ENCODE results near the gene GJE1. TPM values are rescaled to one million over a fixed set of nuclear protein-coding genes. Genes with fewer than 3 reads are reported as not detected.

The GJE1 gene
- total and polyA plus RNA-seq, 10 of the 15 experiments (the other 5 are each of a cell fraction or from before 2014, with no cell fraction given) = not detected

- Histone ChIP-seq H3K4me3 (no peak overlapping the region), H3K79me2 (ENCODE audit: control insufficient read depth, insufficient read depth, low read length) (no peaks in the 10 kb centered on the region), H4K20me1 (ENCODE audit: control insufficient read depth, insufficient read depth) (no peaks in the 10 kb centered on the region), H3K4me2 (ENCODE audit: control insufficient read depth, insufficient read depth) (no peak overlapping the region), H3K36me3 (ENCODE audit: control insufficient read depth in 2 of 2, insufficient read depth in 2 of 2, low read length in 1 of 2) (no peaks in the 10 kb centered on the region), H3K27me3 (replicated peaks in 1 of 2; ENCODE audit: control insufficient read depth in 2 of 2, insufficient read depth in 2 of 2, low read length in 1 of 2) (no peaks in the 10 kb centered on the region), H3K27ac (ENCODE audit: control insufficient read depth, insufficient read depth) (no peak overlapping the region), H3K4me1 (ENCODE audit: control insufficient read depth, insufficient read depth, low read length) (no peaks in the 10 kb centered on the region), H3K9ac (ENCODE audit: control insufficient read depth, insufficient read depth, low read length) (no peak overlapping the region), H2AFZ (ENCODE audit: control insufficient read depth, low read depth, low read length) (no peak overlapping the region), H3K9me3 (replicated peaks; ENCODE audit: control insufficient read depth, insufficient read depth, low read length) (no peaks in the 10 kb centered on the region)
- ChIA-PET RAD21 (ENCODE audit: unreplicated experiment) (no interaction called here), POLR2A (interaction anchor here (0.6 kb wide), 1 partner anchor 90 kb away, joined by 3 read pairs; no protein-coding TSS in a partner anchor), SMC1A (ENCODE audit: uncharacterized antibody, unreplicated experiment) (interaction anchor here (1.1 kb wide), 1 partner anchor 127 kb away, joined by 3 read pairs; no protein-coding TSS in a partner anchor), CTCF (interaction anchor here (1.0 to 1.4 kb wide), 2 partner anchors 11 to 90 kb away, joined by 4 to 5 read pairs; no protein-coding TSS in a partner anchor)
- no peak for TF ChIP-seq ZNF24 (IDR thresholded peaks at IDR 0.05)
- TF ChIP-seq ASH2L (IDR thresholded peaks at IDR 0.05; ENCODE audit: borderline replicate concordance, low read depth) = no peak
- DNase-seq (ENCODE audit: low read depth, low spot score) (no peak), ATAC-seq (no peak), FAIRE-seq (no peak)
- 0% methylated on average over 2 of the region's 2 CpGs for WGBS (ENCODE audit: insufficient coverage, insufficient replicate concordance, low lambda C conversion rate, missing lambda C conversion rate)
- no TSS peak for BruUV-seq (replicated peaks)
- in situ Hi-C loops (cut with MboI) = loop anchor here (5.0 to 10.0 kb wide), 2 partner anchors 130 to 443 kb away; no protein-coding TSS in a partner anchor
- intact Hi-C loops (cut with micrococcal nuclease; ENCODE audit: unreplicated experiment) = no loop called here
These were observed 15.4 kb upstream of the GJE1 start for GRCh38 chr6:142117366-142117765.

DNA sequence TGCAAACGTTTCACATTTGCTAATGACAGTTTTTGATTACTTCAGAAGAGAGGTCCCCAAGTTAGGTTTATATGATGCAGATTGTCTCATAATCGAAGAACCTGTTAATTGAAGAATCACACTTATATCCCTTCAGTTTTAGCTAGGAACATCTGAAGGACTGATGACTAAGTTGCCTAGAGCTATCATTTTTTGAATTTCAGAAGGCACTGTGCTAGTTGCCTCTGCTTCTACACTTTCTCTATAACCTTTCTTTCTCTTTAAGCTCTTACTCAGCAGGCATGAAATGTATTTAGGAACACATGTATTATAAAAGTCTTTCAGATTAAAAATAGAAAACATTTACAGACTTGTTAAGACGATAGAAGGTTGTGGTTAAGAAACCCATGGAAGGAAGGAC is 14.4 kb upstream of the GJE1 start:
- no peaks in the 10 kb centered on the region for H3K79me2 ChIP-seq (ENCODE audit: control insufficient read depth, insufficient read depth, low read length)
- no peak overlapping the region for H3K27ac ChIP-seq (ENCODE audit: control insufficient read depth, insufficient read depth)
- SMC1A ChIA-PET (ENCODE audit: uncharacterized antibody, unreplicated experiment) = interaction anchor here (1.3 kb wide), 1 partner anchor 128 kb away, joined by 3 read pairs; no protein-coding TSS in a partner anchor
- intact Hi-C loops (cut with micrococcal nuclease; ENCODE audit: unreplicated experiment) (no loop called here), in situ Hi-C loops (cut with MboI) (loop anchor here (5.0 to 10.0 kb wide), 2 partner anchors 131 to 444 kb away; no protein-coding TSS in a partner anchor)
- no peak overlapping the region for H3K4me3 ChIP-seq
- no peaks in the 10 kb centered on the region for H4K20me1 ChIP-seq (ENCODE audit: control insufficient read depth, insufficient read depth)
- RAD21 ChIA-PET (ENCODE audit: unreplicated experiment) = no interaction called here
- H2AFZ ChIP-seq (ENCODE audit: control insufficient read depth, low read depth, low read length) = no peak overlapping the region
- H3K4me2 ChIP-seq (ENCODE audit: control insufficient read depth, insufficient read depth) = no peak overlapping the region
- no peak for DNase-seq (ENCODE audit: low read depth, low spot score)
- CTCF ChIA-PET = no interaction called here
- no peaks in the 10 kb centered on the region for H3K4me1 ChIP-seq (ENCODE audit: control insufficient read depth, insufficient read depth, low read length)
- no peaks in the 10 kb centered on the region for H3K36me3 ChIP-seq (ENCODE audit: control insufficient read depth in 2 of 2, insufficient read depth in 2 of 2, low read length in 1 of 2)
- H3K9me3 ChIP-seq (replicated peaks; ENCODE audit: control insufficient read depth, insufficient read depth, low read length) = no peaks in the 10 kb centered on the region
- FAIRE-seq = no peak
- no peak overlapping the region for H3K9ac ChIP-seq (ENCODE audit: control insufficient read depth, insufficient read depth, low read length)
- H3K27me3 ChIP-seq (replicated peaks in 1 of 2; ENCODE audit: control insufficient read depth in 2 of 2, insufficient read depth in 2 of 2, low read length in 1 of 2) = no peaks in the 10 kb centered on the region
- ATAC-seq = no peak
- 5% methylated on average over 3 of the region's 3 CpGs for WGBS (ENCODE audit: insufficient coverage, insufficient replicate concordance, low lambda C conversion rate, missing lambda C conversion rate)
- POLR2A ChIA-PET = no interaction called here
- BruUV-seq (replicated peaks) = no TSS peak
- TF ChIP-seq ETV6 (conservative IDR thresholded peaks at IDR 0.05 in 1 of 2, IDR thresholded peaks at IDR 0.05 in 1 of 2; ENCODE audit: borderline replicate concordance in 1 of 2, low read depth in 1 of 2) (no peak), PAX5 (IDR thresholded peaks at IDR 0.05; ENCODE audit: borderline replicate concordance, low read depth, low read length) (no peak), LARP7 (IDR thresholded peaks at IDR 0.05) (no peak), RELB (IDR thresholded peaks at IDR 0.05; ENCODE audit: low read depth) (no peak)
- TF ChIP-seq, protein P1, sequence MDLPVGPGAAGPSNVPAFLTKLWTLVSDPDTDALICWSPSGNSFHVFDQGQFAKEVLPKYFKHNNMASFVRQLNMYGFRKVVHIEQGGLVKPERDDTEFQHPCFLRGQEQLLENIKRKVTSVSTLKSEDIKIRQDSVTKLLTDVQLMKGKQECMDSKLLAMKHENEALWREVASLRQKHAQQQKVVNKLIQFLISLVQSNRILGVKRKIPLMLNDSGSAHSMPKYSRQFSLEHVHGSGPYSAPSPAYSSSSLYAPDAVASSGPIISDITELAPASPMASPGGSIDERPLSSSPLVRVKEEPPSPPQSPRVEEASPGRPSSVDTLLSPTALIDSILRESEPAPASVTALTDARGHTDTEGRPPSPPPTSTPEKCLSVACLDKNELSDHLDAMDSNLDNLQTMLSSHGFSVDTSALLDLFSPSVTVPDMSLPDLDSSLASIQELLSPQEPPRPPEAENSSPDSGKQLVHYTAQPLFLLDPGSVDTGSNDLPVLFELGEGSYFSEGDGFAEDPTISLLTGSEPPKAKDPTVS (IDR thresholded peaks at IDR 0.05; ENCODE audit: low read depth, low read length) = no peak
- TF ChIP-seq, protein P2, sequence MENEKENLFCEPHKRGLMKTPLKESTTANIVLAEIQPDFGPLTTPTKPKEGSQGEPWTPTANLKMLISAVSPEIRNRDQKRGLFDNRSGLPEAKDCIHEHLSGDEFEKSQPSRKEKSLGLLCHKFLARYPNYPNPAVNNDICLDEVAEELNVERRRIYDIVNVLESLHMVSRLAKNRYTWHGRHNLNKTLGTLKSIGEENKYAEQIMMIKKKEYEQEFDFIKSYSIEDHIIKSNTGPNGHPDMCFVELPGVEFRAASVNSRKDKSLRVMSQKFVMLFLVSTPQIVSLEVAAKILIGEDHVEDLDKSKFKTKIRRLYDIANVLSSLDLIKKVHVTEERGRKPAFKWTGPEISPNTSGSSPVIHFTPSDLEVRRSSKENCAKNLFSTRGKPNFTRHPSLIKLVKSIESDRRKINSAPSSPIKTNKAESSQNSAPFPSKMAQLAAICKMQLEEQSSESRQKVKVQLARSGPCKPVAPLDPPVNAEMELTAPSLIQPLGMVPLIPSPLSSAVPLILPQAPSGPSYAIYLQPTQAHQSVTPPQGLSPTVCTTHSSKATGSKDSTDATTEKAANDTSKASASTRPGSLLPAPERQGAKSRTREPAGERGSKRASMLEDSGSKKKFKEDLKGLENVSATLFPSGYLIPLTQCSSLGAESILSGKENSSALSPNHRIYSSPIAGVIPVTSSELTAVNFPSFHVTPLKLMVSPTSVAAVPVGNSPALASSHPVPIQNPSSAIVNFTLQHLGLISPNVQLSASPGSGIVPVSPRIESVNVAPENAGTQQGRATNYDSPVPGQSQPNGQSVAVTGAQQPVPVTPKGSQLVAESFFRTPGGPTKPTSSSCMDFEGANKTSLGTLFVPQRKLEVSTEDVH (IDR thresholded peaks at IDR 0.05; ENCODE audit: low read depth, partially characterized antibody) = no peak
